Brain microvascular endothelial cell (primary cell): ENCODE measurements around the gene CILP2.

Source experiments
- DNase-seq: peaks from one replicate; pipeline ENCODE4 v3.0.0-alpha.2; 2020
- H3K27ac ChIP-seq: fragments of 250-450 bp; sonication (Bioruptor Pico); 2 replicates; pipeline ENCODE4 v1.5.1; 2020; ENCODE audit warnings: mild to moderate bottlenecking, moderate library complexity
- H3K27me3 ChIP-seq: fragments of 250-450 bp; sonication (Bioruptor Pico); replicated peaks from 2 replicates; pipeline ENCODE4 v1.5.1; 2020; ENCODE audit warnings: mild to moderate bottlenecking
- H3K36me3 ChIP-seq: fragments of 250-450 bp; sonication (Bioruptor Pico); replicated peaks from 2 replicates; pipeline ENCODE4 v1.5.1; 2020; ENCODE audit warnings: mild to moderate bottlenecking
- H3K4me3 ChIP-seq: 2 replicates; pipeline ENCODE4 v1.5.1; 2011; ENCODE audit warnings: low read depth, mild to moderate bottlenecking, control low read depth, low read length, moderate library complexity
- in situ Hi-C: cut with HindIII; loops from 2 replicates; pipeline ENCODE4 v1.10.0; 2017; ENCODE audit warnings: low sequenced_read_pairs, low pct_ligation_motif_present
- TF ChIP-seq, protein P1 (sequence below): IDR thresholded peaks from 2 replicates; pipeline ENCODE4 v1.5.1; 2011; ENCODE audit warnings: low read depth, mild to moderate bottlenecking, moderate library complexity, low read length, control low read depth, inconsistent platforms; ENCODE audit errors: missing control alignments

The CILP2 gene

GRCh38 chr19:19579533-19580361 is 41.7 kb downstream of the CILP2 start:
- Histone ChIP-seq H3K4me3 (no peak overlapping the region), H3K36me3 (no peaks in the 10 kb centered on the region), H3K27me3 (no peaks in the 10 kb centered on the region), H3K27ac (no peak overlapping the region)
- TF ChIP-seq, protein P1, sequence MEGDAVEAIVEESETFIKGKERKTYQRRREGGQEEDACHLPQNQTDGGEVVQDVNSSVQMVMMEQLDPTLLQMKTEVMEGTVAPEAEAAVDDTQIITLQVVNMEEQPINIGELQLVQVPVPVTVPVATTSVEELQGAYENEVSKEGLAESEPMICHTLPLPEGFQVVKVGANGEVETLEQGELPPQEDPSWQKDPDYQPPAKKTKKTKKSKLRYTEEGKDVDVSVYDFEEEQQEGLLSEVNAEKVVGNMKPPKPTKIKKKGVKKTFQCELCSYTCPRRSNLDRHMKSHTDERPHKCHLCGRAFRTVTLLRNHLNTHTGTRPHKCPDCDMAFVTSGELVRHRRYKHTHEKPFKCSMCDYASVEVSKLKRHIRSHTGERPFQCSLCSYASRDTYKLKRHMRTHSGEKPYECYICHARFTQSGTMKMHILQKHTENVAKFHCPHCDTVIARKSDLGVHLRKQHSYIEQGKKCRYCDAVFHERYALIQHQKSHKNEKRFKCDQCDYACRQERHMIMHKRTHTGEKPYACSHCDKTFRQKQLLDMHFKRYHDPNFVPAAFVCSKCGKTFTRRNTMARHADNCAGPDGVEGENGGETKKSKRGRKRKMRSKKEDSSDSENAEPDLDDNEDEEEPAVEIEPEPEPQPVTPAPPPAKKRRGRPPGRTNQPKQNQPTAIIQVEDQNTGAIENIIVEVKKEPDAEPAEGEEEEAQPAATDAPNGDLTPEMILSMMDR: no peak
- in situ Hi-C loops: no loop called here
- DNase-seq: no peak

DNA sequence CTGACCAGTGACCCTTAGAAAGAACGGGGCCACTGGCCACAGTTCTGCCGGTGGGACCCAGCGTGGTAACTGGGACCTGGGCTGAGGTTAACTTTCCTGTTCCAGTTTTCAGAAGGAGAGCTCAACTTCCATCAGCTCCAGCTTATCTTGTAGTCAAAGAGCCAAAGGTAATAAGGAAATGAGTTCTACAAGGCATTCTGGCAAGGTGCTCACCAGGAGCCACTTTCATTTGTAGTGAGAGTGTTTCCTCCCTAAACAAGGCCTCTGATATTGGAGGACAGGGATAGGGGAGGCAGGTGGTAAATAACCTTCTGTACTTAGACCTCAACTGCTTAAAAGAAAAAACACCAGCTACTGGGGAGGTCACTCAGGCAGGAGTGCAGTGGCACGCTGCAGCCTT is 42.4 kb downstream of the CILP2 start:
- TF ChIP-seq, protein P1: no peak
- no peak for DNase-seq
- Histone ChIP-seq H3K4me3 (no peak overlapping the region), H3K27me3 (no peaks in the 10 kb centered on the region), H3K36me3 (no peaks in the 10 kb centered on the region), H3K27ac (no peak overlapping the region)
- in situ Hi-C loops: no loop called here

- Histone ChIP-seq H3K27me3 (no peaks in the 10 kb centered on the region), H3K27ac (no peak overlapping the region), H3K36me3 (no peaks in the 10 kb centered on the region), H3K4me3 (no peak overlapping the region)
- TF ChIP-seq, protein P1: no peak
- in situ Hi-C loops: no loop called here
- DNase-seq: no peak
Measured at GRCh38 chr19:19581391-19581790, 43.3 kb downstream of the CILP2 start.

GRCh38 chr19:19582471-19582870 is 44.4 kb downstream of the CILP2 start:
- in situ Hi-C loops: no loop called here

GRCh38 chr19:19584356-19584755 is 46.3 kb downstream of the CILP2 start:
- H3K4me3 ChIP-seq: no peak overlapping the region
- H3K27me3 ChIP-seq: no peaks in the 10 kb centered on the region
- TF ChIP-seq, protein P1: no peak
- in situ Hi-C loops: no loop called here
- DNase-seq: no peak
- H3K27ac ChIP-seq: no peak overlapping the region
- no peaks in the 10 kb centered on the region for H3K36me3 ChIP-seq

More at GRCh38 chr19:19582471-19582870, 44.4 kb downstream of the CILP2 start:
- Histone ChIP-seq H3K36me3 (no peaks in the 10 kb centered on the region), H3K27me3 (no peaks in the 10 kb centered on the region), H3K27ac (no peak overlapping the region), H3K4me3 (no peak overlapping the region)
- TF ChIP-seq, protein P1: no peak
- no peak for DNase-seq

DNA sequence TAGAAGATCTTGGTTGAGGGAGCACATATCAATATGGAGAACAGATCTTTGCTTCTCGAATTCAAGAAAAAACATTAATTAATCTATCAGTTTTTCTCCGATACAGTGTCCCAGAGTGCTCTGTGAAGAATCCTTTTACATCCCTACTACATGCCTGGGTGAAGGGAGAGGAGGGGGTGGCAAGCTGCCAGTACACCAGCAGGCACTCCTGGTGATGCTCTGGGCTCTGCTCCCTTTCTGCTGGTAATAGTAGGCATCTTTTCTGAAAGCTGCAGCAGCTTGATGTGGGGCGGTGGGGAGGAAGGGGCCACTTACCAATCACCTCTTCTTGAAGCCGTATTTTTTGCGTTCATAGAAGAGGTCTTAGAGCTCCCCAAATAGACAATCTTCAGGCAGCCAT is 49.7 kb downstream of the CILP2 start:
- H3K36me3 ChIP-seq: no peaks in the 10 kb centered on the region
- no peaks in the 10 kb centered on the region for H3K27me3 ChIP-seq
- TF ChIP-seq, protein P1: no peak
- in situ Hi-C loops: no loop called here
- no peak for DNase-seq
- H3K4me3 ChIP-seq: no peak overlapping the region
- H3K27ac ChIP-seq: no peak overlapping the region
